ENCODE data around the gene SMARCD3. TPM values are rescaled to one million over a fixed set of nuclear protein-coding genes. Genes with fewer than 3 reads are reported as not detected.

Gene SMARCD3
- total and polyA plus RNA-seq, 2 experiments from 2014 or later: 3.3 to 4.0 TPM

GRCh38 chr7:151290355-151290760 is 41.9 kb upstream of the SMARCD3 start:
- no peaks in the 10 kb centered on the region for H3K4me1 Mint-ChIP-seq
- H3K9me3 Mint-ChIP-seq: no peaks in the 10 kb centered on the region
- Histone ChIP-seq H3K4me1 (ENCODE audit: insufficient read depth) (no peaks in the 10 kb centered on the region), H3K4me3 (no peak overlapping the region), H3K4me2 (no peak overlapping the region), H3K36me3 (ENCODE audit: insufficient read depth) (no peaks in the 10 kb centered on the region), H3K27me3 (ENCODE audit: insufficient read depth) (no peaks in the 10 kb centered on the region), H2AFZ (no peak overlapping the region), H3F3A (replicated peaks; ENCODE audit: low read depth) (no peaks in the 10 kb centered on the region), H4K20me1 (replicated peaks; ENCODE audit: insufficient read depth) (no peaks in the 10 kb centered on the region), H3K79me2 (replicated peaks; ENCODE audit: insufficient read depth) (no peaks in the 10 kb centered on the region), H3K27ac (ENCODE audit: low read depth) (no peak overlapping the region), H3K9me2 (ENCODE audit: insufficient read depth) (no peaks in the 10 kb centered on the region)
- no peaks in the 10 kb centered on the region for H3K36me3 Mint-ChIP-seq (ENCODE audit: low read depth)
- DNase-seq (ENCODE audit: low spot score) (no peak), ATAC-seq (no peak)
- H3K27ac Mint-ChIP-seq: no peak overlapping the region
- peaks cover 9% of the 10 kb centered on the region for H3K27me3 Mint-ChIP-seq (ENCODE audit: insufficient read depth, low read depth, poor library complexity)
- no peak for TF ChIP-seq ZNF331 (CRISPR knock-in tag; IDR thresholded peaks at IDR 0.05; ENCODE audit: low read depth)
- no peak for TF ChIP-seq JUNB (IDR thresholded peaks at IDR 0.05; ENCODE audit: unreplicated experiment)
- TF ChIP-seq CREB1 (CRISPR knock-in tag; IDR thresholded peaks at IDR 0.05; ENCODE audit: low read depth): no peak
- TF ChIP-seq ZNF114 (CRISPR knock-in tag; IDR thresholded peaks at IDR 0.05): no peak
- no peak for TF ChIP-seq POLR2AphosphoS5 (IDR thresholded peaks at IDR 0.05; ENCODE audit: low read depth)
- no peak for TF ChIP-seq STAT1 (IDR thresholded peaks at IDR 0.05; ENCODE audit: unreplicated experiment)
- no peak for TF ChIP-seq EZH2 (IDR thresholded peaks at IDR 0.05; ENCODE audit: low read depth, unreplicated experiment)
- no peak for TF ChIP-seq REST (IDR thresholded peaks at IDR 0.05; ENCODE audit: unreplicated experiment)
- TF ChIP-seq CTCF (conservative IDR thresholded peaks at IDR 0.05; ENCODE audit: low read depth in 2 of 2): no peak
- no peak for TF ChIP-seq NANOG (IDR thresholded peaks at IDR 0.05; ENCODE audit: borderline replicate concordance)
- no peak for TF ChIP-seq ZNF462 (CRISPR knock-in tag; IDR thresholded peaks at IDR 0.05)
- no peak for TF ChIP-seq ETS1 (IDR thresholded peaks at IDR 0.05)
- TF ChIP-seq EZH2phosphoT487 (IDR thresholded peaks at IDR 0.05; ENCODE audit: unreplicated experiment): no peak
- no peak overlapping the region for H3K4me3 Mint-ChIP-seq

Data from GM23338 (cell line).